CD14-positive monocyte (primary cell): ENCODE data around the gene SUCLG1. TPM values are rescaled to one million over a fixed set of nuclear protein-coding genes. Genes with fewer than 3 reads are reported as not detected.

ENCODE experiments used
- DNase-seq, 3 donors: peaks; one replicate each; pipeline ENCODE4 v3.0.0-alpha.2; 2011 to 2022
- H2AFZ ChIP-seq: 2 replicates; pipeline ENCODE4 v1.6.0; 2012; ENCODE audit warnings: mild to moderate bottlenecking, low read depth, low read length, inconsistent platforms; ENCODE audit not compliant: insufficient read depth, poor library complexity, severe bottlenecking
- H3K27ac ChIP-seq, 2 donors: 1 replicate in 1 of 2; 2 replicates in 1 of 2; pipeline ENCODE4 v1.5.1; 2012 to 2013; ENCODE audit warnings: low read length in 2 of 2, control low read depth in 1 of 2, inconsistent platforms in 1 of 2, low read depth in 1 of 2, mild to moderate bottlenecking in 1 of 2
- H3K27me3 ChIP-seq, 2 donors: one replicate each; pipeline versions ENCODE4 v1.6.0 to v1.6.1; 2011 to 2013; ENCODE audit warnings: low read length in 2 of 2; ENCODE audit not compliant: control insufficient read depth in 2 of 2, insufficient read depth in 2 of 2
- H3K36me3 ChIP-seq, 2 donors: replicated peaks in 1 of 2; 1 replicate in 1 of 2; 2 replicates in 1 of 2; pipeline versions ENCODE4 v1.5.1 to v1.6.1; 2012 to 2013; ENCODE audit warnings: low read length in 2 of 2, control low read depth in 1 of 2, inconsistent platforms in 1 of 2, mild to moderate bottlenecking in 1 of 2; ENCODE audit not compliant: insufficient read depth in 2 of 2, control insufficient read depth in 1 of 2
- H3K4me1 ChIP-seq, 2 donors: 1 replicate in 1 of 2; 2 replicates in 1 of 2; pipeline versions ENCODE4 v1.5.1 to v1.6.1; 2012 to 2013; ENCODE audit warnings: low read length in 2 of 2, control low read depth in 1 of 2, inconsistent platforms in 1 of 2, mild to moderate bottlenecking in 1 of 2, moderate library complexity in 1 of 2; ENCODE audit not compliant: insufficient read depth in 2 of 2, control insufficient read depth in 1 of 2
- H3K4me2 ChIP-seq: replicated peaks from 2 replicates; pipeline ENCODE3; 2012; ENCODE audit warnings: low read length, moderate library complexity, mild to moderate bottlenecking; ENCODE audit not compliant: poor library complexity, severe bottlenecking; ENCODE audit errors: extremely low read depth
- H3K4me3 ChIP-seq, 3 experiments: fragments of 200-600 bp in 1 of 3; sonication (generic) in 1 of 3; replicated peaks in 1 of 3; 1 replicate in 2 of 3; 2 replicates in 1 of 3; pipeline ENCODE4 v1.5.1; 2011 to 2013; ENCODE audit warnings: low read length in 3 of 3, mild to moderate bottlenecking in 3 of 3, control low read depth in 2 of 3, low read depth in 2 of 3, inconsistent platforms in 1 of 3, moderate library complexity in 1 of 3
- H3K79me2 ChIP-seq: 2 replicates; pipeline ENCODE4 v1.6.0; 2012; ENCODE audit warnings: mild to moderate bottlenecking, control low read depth, inconsistent platforms, low read length, moderate library complexity; ENCODE audit not compliant: insufficient read depth
- H3K9ac ChIP-seq: 2 replicates; pipeline ENCODE4 v1.6.0; 2017; ENCODE audit warnings: low read length, mild to moderate bottlenecking; ENCODE audit not compliant: insufficient read depth, poor library complexity, severe bottlenecking
- H3K9me3 ChIP-seq, 2 donors: replicated peaks in 1 of 2; 1 replicate in 1 of 2; 2 replicates in 1 of 2; pipeline versions ENCODE4 v1.5.1 to v1.6.1; 2012 to 2013; ENCODE audit warnings: low read length in 2 of 2, control low read depth in 1 of 2; ENCODE audit not compliant: control insufficient read depth in 1 of 2, insufficient read depth in 1 of 2
- H4K20me1 ChIP-seq: 2 replicates; pipeline ENCODE4 v1.6.0; 2012; ENCODE audit warnings: mild to moderate bottlenecking, low read length, control low read depth, moderate library complexity; ENCODE audit not compliant: insufficient read depth
- H3K27ac Mint-ChIP-seq, 7 donors: one replicate each; pipeline ENCODE4 v1.8.0; 2020; ENCODE audit warnings: mild to moderate bottlenecking in 7 of 7, mixed read lengths in 7 of 7, moderate library complexity in 6 of 7, inconsistent platforms in 2 of 7
- H3K27me3 Mint-ChIP-seq, 3 donors: one replicate each; pipeline ENCODE4 v1.8.0; 2021 to 2022; ENCODE audit warnings: low read depth in 3 of 3, mild to moderate bottlenecking in 3 of 3, mixed read lengths in 3 of 3, moderate library complexity in 3 of 3, inconsistent platforms in 1 of 3
- H3K36me3 Mint-ChIP-seq, 2 donors: one replicate each; pipeline ENCODE4 v1.8.0; 2020; ENCODE audit warnings: mixed read lengths in 2 of 2, inconsistent platforms in 1 of 2, mild to moderate bottlenecking in 1 of 2
- H3K4me1 Mint-ChIP-seq: one replicate; pipeline ENCODE4 v1.8.0; 2020; ENCODE audit warnings: mild to moderate bottlenecking, mixed read lengths
- H3K4me3 Mint-ChIP-seq, 2 donors: one replicate each; pipeline ENCODE4 v1.8.0; 2020; ENCODE audit warnings: mild to moderate bottlenecking in 2 of 2, mixed read lengths in 2 of 2, moderate library complexity in 1 of 2
- H3K9me3 Mint-ChIP-seq, 7 donors: one replicate each; pipeline ENCODE4 v1.8.0; 2020 to 2022; ENCODE audit warnings: mixed read lengths in 7 of 7, mild to moderate bottlenecking in 6 of 7, moderate library complexity in 6 of 7, inconsistent platforms in 2 of 7
- CTCF ChIP-seq: fragments of 200-600 bp; IDR thresholded peaks from one replicate; pipeline ENCODE4 v1.8.0; 2022; ENCODE audit warnings: antibody characterized with exemption, mild to moderate bottlenecking
- WGBS: methylation state at CpG from one replicate; pipeline ENCODE4 v1.1.5; 2013; ENCODE audit warnings: missing lambda C conversion rate; ENCODE audit not compliant: insufficient coverage; 5-methylcytosine and 5-hydroxymethylcytosine counted together
- intact Hi-C, 2 donors: fragments of 100-400 bp; cut with micrococcal nuclease; formaldehyde crosslinking; loops; one replicate each; pipeline versions ENCODE4 v1.15.0 to v1.15.1; 2023
- polyA plus RNA-seq, 3 donors: library from polyadenylated mRNA; depleted of rRNA in 1 of 3; unstranded in 2 of 3; stranded (reverse) in 1 of 3; fragments of 300-500 nt in 2 of 3; fragments of >200 nt in 1 of 3; fragmentation: Illumina TruSeq in 2 of 3; gene quantifications; 1 replicate in 2 of 3; 2 replicates in 1 of 3; pipeline ENCODE4 v1.2.3, GENCODE V29; 2012 to 2021

Gene SUCLG1
- polyA plus RNA-seq, 3 donors, result 24.9 to 114 (median 98.9) TPM

GRCh38 chr2:84456156-84456555, 2.9 kb downstream of the SUCLG1 start:
- H3K79me2 ChIP-seq, result peaks cover 74% of the 10 kb centered on the region
- H3K4me3 ChIP-seq, result no peak overlapping the region
- no peaks in the 10 kb centered on the region for H3K27me3 Mint-ChIP-seq
- H3K27ac ChIP-seq, result peak overlapping the region in 1 of 2 donors; percentile 34
- peaks cover 5 to 8% of the 10 kb centered on the region in 2 donors for H3K36me3 ChIP-seq
- H4K20me1 ChIP-seq, result peaks cover 34% of the 10 kb centered on the region
- no peaks in the 10 kb centered on the region for H3K9me3 ChIP-seq
- H3K9ac ChIP-seq, result no peak overlapping the region
- TF ChIP-seq CTCF, result no peak
- H3K4me1 Mint-ChIP-seq, result peaks cover 46% of the 10 kb centered on the region
- H3K4me3 Mint-ChIP-seq, result no peak overlapping the region
- WGBS, result 50% methylated on average over 2 of the region's 4 CpGs
- H3K9me3 Mint-ChIP-seq, result peaks cover 0 to 3% (median 0%) of the 10 kb centered on the region in 7 donors
- intact Hi-C loops, result no loop called here
- no peak for DNase-seq
- no peaks in the 10 kb centered on the region for H3K27me3 ChIP-seq
- no peak overlapping the region for H2AFZ ChIP-seq
- no peak overlapping the region for H3K4me2 ChIP-seq
- H3K4me1 ChIP-seq, result peaks cover 25 to 37% of the 10 kb centered on the region in 2 donors
- H3K27ac Mint-ChIP-seq, result peak overlapping the region in 2 of 7 donors; percentile 15 to 19
- H3K36me3 Mint-ChIP-seq, result peaks cover 6 to 8% of the 10 kb centered on the region in 2 donors

GRCh38 chr2:84454581-84454980, 4.5 kb downstream of the SUCLG1 start:
- Histone ChIP-seq H3K9ac (no peak overlapping the region), H3K27ac (no peak overlapping the region), H3K27me3 (no peaks in the 10 kb centered on the region), H3K9me3 (no peaks in the 10 kb centered on the region), H4K20me1 (peaks cover 49% of the 10 kb centered on the region), H3K4me3 (no peak overlapping the region), H2AFZ (no peak overlapping the region), H3K79me2 (peaks cover 89% of the 10 kb centered on the region), H3K36me3 (peaks cover 5 to 8% of the 10 kb centered on the region in 2 donors), H3K4me1 (peaks cover 27 to 44% of the 10 kb centered on the region in 2 donors), H3K4me2 (no peak overlapping the region)
- DNase-seq, result no peak
- no peak overlapping the region for H3K27ac Mint-ChIP-seq
- peaks cover 0 to 3% (median 0%) of the 10 kb centered on the region in 7 donors for H3K9me3 Mint-ChIP-seq
- H3K4me1 Mint-ChIP-seq, result peaks cover 53% of the 10 kb centered on the region
- peaks cover 6 to 8% of the 10 kb centered on the region in 2 donors for H3K36me3 Mint-ChIP-seq
- no peak overlapping the region for H3K4me3 Mint-ChIP-seq
- WGBS, result no CpG with 5 or more reads among the region's 2 CpGs
- TF ChIP-seq CTCF, result no peak
- H3K27me3 Mint-ChIP-seq, result no peaks in the 10 kb centered on the region
- intact Hi-C loops, result no loop called here
